ENCODE data around the gene DUOXA1.

- no peak for TF ChIP-seq EP300 (IDR thresholded peaks at IDR 0.05; ENCODE audit: borderline replicate concordance)
- no peak for TF ChIP-seq FOXM1 (IDR thresholded peaks at IDR 0.05; ENCODE audit: borderline replicate concordance, low read depth)
- TF ChIP-seq MAX (IDR thresholded peaks at IDR 0.05), result no peak
- TF ChIP-seq RAD21 (IDR thresholded peaks at IDR 0.05; ENCODE audit: low read depth), result no peak
- TF ChIP-seq REST (IDR thresholded peaks at IDR 0.05; ENCODE audit: low read depth), result no peak
- no peak for TF ChIP-seq YY1 (IDR thresholded peaks at IDR 0.05; ENCODE audit: low read depth)
- no peak for TF ChIP-seq TAF1 (IDR thresholded peaks at IDR 0.05; ENCODE audit: low read depth)
- TF ChIP-seq NFIC (IDR thresholded peaks at IDR 0.05), result no peak
- no peak for TF ChIP-seq EGR1 (IDR thresholded peaks at IDR 0.05)
Observed at GRCh38 chr15:45143056-45143455, 13.4 kb upstream of the DUOXA1 start.
